Measurements from ENCODE around the gene SMPD3. TPM values are rescaled to one million over a fixed set of nuclear protein-coding genes. Genes with fewer than 3 reads are reported as not detected.

The SMPD3 gene
- polyA plus RNA-seq, 3 donors, result 0.45 to 1.9 (median 1.6) TPM

- 3 to 4% (median 4%) methylated on average over 36 of the region's 36 CpGs for WGBS, 3 donors
- no peak overlapping the region for H3K27ac ChIP-seq (ENCODE audit: low read depth, low read length)
Observed at GRCh38 chr16:68447653-68448359, 502 bp downstream of the SMPD3 start.

- WGBS, 3 donors, result 15 to 20% (median 19%) methylated on average over 64 to 73 of the region's 73 CpGs
- H3K27ac ChIP-seq (ENCODE audit: low read depth, low read length), result no peak overlapping the region
Observed at GRCh38 chr16:68446681-68447652, 1.3 kb downstream of the SMPD3 start.

- no peak overlapping the region for H3K27ac ChIP-seq (ENCODE audit: low read depth, low read length)
- 0 to 2% (median 0%) methylated on average over 1 of the region's 1 CpG for WGBS, 3 donors
Observed at GRCh38 chr16:68445458-68445857, 2.9 kb downstream of the SMPD3 start.

- 25 to 33% (median 32%) methylated on average over 3 of the region's 3 CpGs for WGBS, 3 donors
- no peak overlapping the region for H3K27ac ChIP-seq (ENCODE audit: low read depth, low read length)
Observed at GRCh38 chr16:68444056-68444657, 4.2 kb downstream of the SMPD3 start.

GRCh38 chr16:68436581-68436980 is 11.7 kb downstream of the SMPD3 start:
- 87 to 93% (median 91%) methylated on average over 4 of the region's 4 CpGs for WGBS, 3 donors
- H3K27ac ChIP-seq (ENCODE audit: low read depth, low read length), result no peak overlapping the region

- WGBS, 3 donors, result 53 to 63% (median 57%) methylated on average over 5 of the region's 5 CpGs
- H3K27ac ChIP-seq (ENCODE audit: low read depth, low read length), result no peak overlapping the region
Observed at GRCh38 chr16:68434624-68435210, 13.6 kb downstream of the SMPD3 start.

- H3K27ac ChIP-seq (ENCODE audit: low read depth, low read length), result no peak overlapping the region
- WGBS, 3 donors, result 87% methylated on average over 4 of the region's 4 CpGs
Observed at GRCh38 chr16:68433316-68433715, 15.0 kb downstream of the SMPD3 start.

- 92 to 94% (median 94%) methylated on average over 4 of the region's 4 CpGs for WGBS, 3 donors
Observed at GRCh38 chr16:68432701-68433100, 15.6 kb downstream of the SMPD3 start.

GRCh38 chr16:68429076-68429854 is 19.0 kb downstream of the SMPD3 start:
- 65 to 73% (median 71%) methylated on average over 4 of the region's 4 CpGs for WGBS, 3 donors
- no peak overlapping the region for H3K27ac ChIP-seq (ENCODE audit: low read depth, low read length)

More at GRCh38 chr16:68432701-68433100, 15.6 kb downstream of the SMPD3 start:
- H3K27ac ChIP-seq (ENCODE audit: low read depth, low read length), result no peak overlapping the region

- no peak overlapping the region for H3K27ac ChIP-seq (ENCODE audit: low read depth, low read length)
- 82 to 89% (median 85%) methylated on average over 5 of the region's 5 CpGs for WGBS, 3 donors
Observed at GRCh38 chr16:68427649-68428303, 20.5 kb downstream of the SMPD3 start.

- no peak overlapping the region for H3K27ac ChIP-seq (ENCODE audit: low read depth, low read length)
Observed at GRCh38 chr16:68426347-68426652, 22.0 kb downstream of the SMPD3 start.

GRCh38 chr16:68425498-68426346 is 22.6 kb downstream of the SMPD3 start:
- no peak overlapping the region for H3K27ac ChIP-seq (ENCODE audit: low read depth, low read length)
- WGBS, 3 donors, result 58 to 69% (median 65%) methylated on average over 9 of the region's 9 CpGs

GRCh38 chr16:68423771-68424170 is 24.5 kb downstream of the SMPD3 start:
- H3K27ac ChIP-seq (ENCODE audit: low read depth, low read length), result no peak overlapping the region
- 82 to 84% (median 82%) methylated on average over 5 of the region's 5 CpGs for WGBS, 3 donors

GRCh38 chr16:68422396-68422960 is 25.8 kb downstream of the SMPD3 start:
- no peak overlapping the region for H3K27ac ChIP-seq (ENCODE audit: low read depth, low read length)
- 82 to 84% (median 84%) methylated on average over 4 of the region's 4 CpGs for WGBS, 3 donors

- no peak overlapping the region for H3K27ac ChIP-seq (ENCODE audit: low read depth, low read length)
- WGBS, 3 donors, result 90 to 98% (median 94%) methylated on average over 5 of the region's 5 CpGs
Observed at GRCh38 chr16:68421076-68421475, 27.2 kb downstream of the SMPD3 start.

GRCh38 chr16:68420366-68420942 is 27.9 kb downstream of the SMPD3 start:
- 86 to 94% (median 87%) methylated on average over 4 of the region's 4 CpGs for WGBS, 3 donors
- no peak overlapping the region for H3K27ac ChIP-seq (ENCODE audit: low read depth, low read length)
